ENCODE data around the gene ELAVL1. TPM values are rescaled to one million over a fixed set of nuclear protein-coding genes. Genes with fewer than 3 reads are reported as not detected.
"Not testable (repeated sequence)": the region's sequence is repeated elsewhere in the genome, so short reads cannot be mapped to it uniquely, and the experiment has no call there.

ELAVL1 gene
- polyA plus RNA-seq, 1 donor from 2014 or later = 19.1 TPM

DNA sequence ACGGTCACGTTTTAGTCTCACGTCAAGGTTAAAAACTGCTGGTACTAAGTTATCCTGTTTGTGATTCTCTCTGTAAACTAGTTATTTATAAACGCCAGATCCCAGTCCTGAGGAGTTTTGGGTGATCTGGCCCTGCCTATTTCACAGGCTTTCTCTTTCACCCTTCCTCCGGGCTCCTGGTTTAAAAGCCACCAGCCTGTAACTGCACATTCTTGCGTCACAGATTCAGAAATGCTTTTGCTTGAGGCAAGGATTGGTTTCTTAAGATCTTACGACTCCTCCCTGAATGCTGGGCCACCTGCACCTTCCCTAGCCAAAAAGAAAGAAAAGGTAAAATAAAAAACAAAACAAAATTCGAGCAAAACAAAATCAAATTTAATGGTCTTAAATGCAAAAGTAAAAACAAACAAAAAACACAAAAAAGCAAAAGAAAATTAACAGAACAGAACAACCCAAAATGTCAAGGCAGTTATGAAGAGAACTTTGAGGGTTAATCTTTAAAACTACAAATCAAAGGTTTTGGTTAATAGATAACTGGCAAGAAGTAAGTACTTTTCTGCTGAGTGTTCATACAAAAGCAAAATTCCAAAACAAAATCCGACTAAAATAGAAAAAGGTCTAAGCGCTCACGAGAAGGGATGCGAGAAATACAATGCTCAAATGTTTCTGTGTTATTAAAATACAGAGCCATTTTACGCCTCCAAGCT, 43.4 kb downstream of the ELAVL1 start:
- H3K27ac ChIP-seq (ENCODE audit: low read length) = no peak overlapping the region
- TF ChIP-seq, protein P1, sequence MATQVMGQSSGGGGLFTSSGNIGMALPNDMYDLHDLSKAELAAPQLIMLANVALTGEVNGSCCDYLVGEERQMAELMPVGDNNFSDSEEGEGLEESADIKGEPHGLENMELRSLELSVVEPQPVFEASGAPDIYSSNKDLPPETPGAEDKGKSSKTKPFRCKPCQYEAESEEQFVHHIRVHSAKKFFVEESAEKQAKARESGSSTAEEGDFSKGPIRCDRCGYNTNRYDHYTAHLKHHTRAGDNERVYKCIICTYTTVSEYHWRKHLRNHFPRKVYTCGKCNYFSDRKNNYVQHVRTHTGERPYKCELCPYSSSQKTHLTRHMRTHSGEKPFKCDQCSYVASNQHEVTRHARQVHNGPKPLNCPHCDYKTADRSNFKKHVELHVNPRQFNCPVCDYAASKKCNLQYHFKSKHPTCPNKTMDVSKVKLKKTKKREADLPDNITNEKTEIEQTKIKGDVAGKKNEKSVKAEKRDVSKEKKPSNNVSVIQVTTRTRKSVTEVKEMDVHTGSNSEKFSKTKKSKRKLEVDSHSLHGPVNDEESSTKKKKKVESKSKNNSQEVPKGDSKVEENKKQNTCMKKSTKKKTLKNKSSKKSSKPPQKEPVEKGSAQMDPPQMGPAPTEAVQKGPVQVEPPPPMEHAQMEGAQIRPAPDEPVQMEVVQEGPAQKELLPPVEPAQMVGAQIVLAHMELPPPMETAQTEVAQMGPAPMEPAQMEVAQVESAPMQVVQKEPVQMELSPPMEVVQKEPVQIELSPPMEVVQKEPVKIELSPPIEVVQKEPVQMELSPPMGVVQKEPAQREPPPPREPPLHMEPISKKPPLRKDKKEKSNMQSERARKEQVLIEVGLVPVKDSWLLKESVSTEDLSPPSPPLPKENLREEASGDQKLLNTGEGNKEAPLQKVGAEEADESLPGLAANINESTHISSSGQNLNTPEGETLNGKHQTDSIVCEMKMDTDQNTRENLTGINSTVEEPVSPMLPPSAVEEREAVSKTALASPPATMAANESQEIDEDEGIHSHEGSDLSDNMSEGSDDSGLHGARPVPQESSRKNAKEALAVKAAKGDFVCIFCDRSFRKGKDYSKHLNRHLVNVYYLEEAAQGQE (IDR thresholded peaks at IDR 0.05; ENCODE audit: borderline replicate concordance) = no peak
- TF ChIP-seq EP300 (conservative IDR thresholded peaks at IDR 0.05; ENCODE audit: poor library complexity, severe bottlenecking) (no peak), MXI1 (conservative IDR thresholded peaks at IDR 0.05; ENCODE audit: poor library complexity, severe bottlenecking) (no peak), POLR2AphosphoS5 (IDR thresholded peaks at IDR 0.05) (no peak)

DNA sequence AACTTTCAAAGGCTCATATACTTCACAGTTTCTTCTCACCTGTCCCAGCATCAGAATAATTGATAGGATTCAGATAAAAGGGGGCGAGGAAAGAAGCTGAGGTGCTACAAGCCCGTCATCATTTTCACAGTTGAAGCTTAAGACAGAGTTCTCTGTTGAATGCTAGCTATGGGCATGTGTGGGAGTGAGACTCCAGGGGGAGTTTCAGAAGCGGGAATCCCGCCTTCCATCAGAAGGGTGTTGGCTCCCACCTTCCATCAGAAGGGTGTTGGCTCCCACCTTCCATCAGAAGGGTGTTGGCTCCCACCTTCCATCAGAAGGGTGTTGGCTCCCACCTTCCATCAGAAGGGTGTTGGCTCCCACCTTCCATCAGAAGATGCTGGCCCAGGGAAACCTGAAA, 44.4 kb downstream of the ELAVL1 start:
- H3K9ac ChIP-seq (ENCODE audit: low read length); H3K27ac ChIP-seq (ENCODE audit: low read length); H2AFZ ChIP-seq (ENCODE audit: low read depth, low read length); H3K79me2 ChIP-seq (replicated peaks; ENCODE audit: insufficient read depth, low read length); H3K36me3 ChIP-seq (ENCODE audit: insufficient read depth, low read length); H3K9me3 ChIP-seq (ENCODE audit: low read length); H3K9me2 ChIP-seq (ENCODE audit: insufficient read depth, low read length); H3K27me3 ChIP-seq (ENCODE audit: insufficient read depth, low read depth, low read length); H3K4me2 ChIP-seq (ENCODE audit: low read length); H4K20me1 ChIP-seq (ENCODE audit: insufficient read depth); H3F3A ChIP-seq (ENCODE audit: insufficient read depth, low read length, poor library complexity, severe bottlenecking); H3K4me3 ChIP-seq (ENCODE audit: low read length): not testable (repeated sequence)

More for the DNA sequence above, 43.4 kb downstream of the ELAVL1 start:
- H3K36me3 ChIP-seq (ENCODE audit: insufficient read depth, low read length) = no peaks in the 10 kb centered on the region
- no peaks in the 10 kb centered on the region for H3K9me3 ChIP-seq (ENCODE audit: low read length)
- H3K9me2 ChIP-seq (ENCODE audit: insufficient read depth, low read length) = no peaks in the 10 kb centered on the region
- H3F3A ChIP-seq (ENCODE audit: insufficient read depth, low read length, poor library complexity, severe bottlenecking) = no peaks in the 10 kb centered on the region
- no peaks in the 10 kb centered on the region for H4K20me1 ChIP-seq (ENCODE audit: insufficient read depth)
- no peaks in the 10 kb centered on the region for H3K27me3 ChIP-seq (ENCODE audit: insufficient read depth, low read depth, low read length)
- H2AFZ ChIP-seq (ENCODE audit: low read depth, low read length) = no peak overlapping the region
- no peaks in the 10 kb centered on the region for H3K79me2 ChIP-seq (replicated peaks; ENCODE audit: insufficient read depth, low read length)
- no peak overlapping the region for H3K4me2 ChIP-seq (ENCODE audit: low read length)
- no peak overlapping the region for H3K9ac ChIP-seq (ENCODE audit: low read length)
- H3K4me3 ChIP-seq (ENCODE audit: low read length) = no peak overlapping the region

DNA sequence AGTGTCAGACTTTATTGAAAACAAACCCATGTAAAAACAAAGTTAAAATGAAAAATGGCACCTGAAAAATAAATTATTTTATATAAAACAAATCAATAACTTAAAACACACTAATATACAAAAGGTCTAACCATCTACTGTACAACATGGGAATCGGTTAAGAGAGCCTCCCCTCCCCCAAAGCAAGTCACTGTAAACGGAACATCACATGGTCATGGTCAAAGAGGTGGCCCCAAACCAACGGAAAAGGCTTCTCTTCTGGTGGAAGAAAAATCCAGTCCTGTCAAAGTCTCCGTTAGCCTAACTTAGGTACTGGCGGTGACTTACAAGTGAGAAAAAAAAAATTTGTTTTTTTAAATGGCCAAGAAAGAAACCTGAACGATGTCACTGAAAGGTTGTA, 46.2 kb downstream of the ELAVL1 start:
- TF ChIP-seq POLR2AphosphoS5 (IDR thresholded peaks at IDR 0.05) = no peak
- TF ChIP-seq TAF1 (IDR thresholded peaks at IDR 0.05; ENCODE audit: low read depth) = no peak
- no peak for TF ChIP-seq EP300 (conservative IDR thresholded peaks at IDR 0.05; ENCODE audit: poor library complexity, severe bottlenecking)
- TF ChIP-seq SMC3 (conservative IDR thresholded peaks at IDR 0.05; ENCODE audit: poor library complexity) = no peak
- no peak for TF ChIP-seq MXI1 (conservative IDR thresholded peaks at IDR 0.05; ENCODE audit: poor library complexity, severe bottlenecking)
- no peak for TF ChIP-seq EZH2 (IDR thresholded peaks at IDR 0.05; ENCODE audit: borderline replicate concordance, insufficient read depth, low read length, poor library complexity, severe bottlenecking)
- TF ChIP-seq, protein P1 (IDR thresholded peaks at IDR 0.05; ENCODE audit: borderline replicate concordance) = no peak
- TF ChIP-seq, protein P2, sequence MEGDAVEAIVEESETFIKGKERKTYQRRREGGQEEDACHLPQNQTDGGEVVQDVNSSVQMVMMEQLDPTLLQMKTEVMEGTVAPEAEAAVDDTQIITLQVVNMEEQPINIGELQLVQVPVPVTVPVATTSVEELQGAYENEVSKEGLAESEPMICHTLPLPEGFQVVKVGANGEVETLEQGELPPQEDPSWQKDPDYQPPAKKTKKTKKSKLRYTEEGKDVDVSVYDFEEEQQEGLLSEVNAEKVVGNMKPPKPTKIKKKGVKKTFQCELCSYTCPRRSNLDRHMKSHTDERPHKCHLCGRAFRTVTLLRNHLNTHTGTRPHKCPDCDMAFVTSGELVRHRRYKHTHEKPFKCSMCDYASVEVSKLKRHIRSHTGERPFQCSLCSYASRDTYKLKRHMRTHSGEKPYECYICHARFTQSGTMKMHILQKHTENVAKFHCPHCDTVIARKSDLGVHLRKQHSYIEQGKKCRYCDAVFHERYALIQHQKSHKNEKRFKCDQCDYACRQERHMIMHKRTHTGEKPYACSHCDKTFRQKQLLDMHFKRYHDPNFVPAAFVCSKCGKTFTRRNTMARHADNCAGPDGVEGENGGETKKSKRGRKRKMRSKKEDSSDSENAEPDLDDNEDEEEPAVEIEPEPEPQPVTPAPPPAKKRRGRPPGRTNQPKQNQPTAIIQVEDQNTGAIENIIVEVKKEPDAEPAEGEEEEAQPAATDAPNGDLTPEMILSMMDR (IDR thresholded peaks at IDR 0.05; ENCODE audit: poor library complexity, severe bottlenecking) = no peak
- no peak for TF ChIP-seq RAD21 (conservative IDR thresholded peaks at IDR 0.05)
- H3K4me3 ChIP-seq (ENCODE audit: low read length) = no peak overlapping the region
- H3K9ac ChIP-seq (ENCODE audit: low read length) = no peak overlapping the region
- H3K9me2 ChIP-seq (ENCODE audit: insufficient read depth, low read length) = no peaks in the 10 kb centered on the region
- no peaks in the 10 kb centered on the region for H3F3A ChIP-seq (ENCODE audit: insufficient read depth, low read length, poor library complexity, severe bottlenecking)
- H3K4me2 ChIP-seq (ENCODE audit: low read length) = no peak overlapping the region
- H3K79me2 ChIP-seq (replicated peaks; ENCODE audit: insufficient read depth, low read length) = no peaks in the 10 kb centered on the region
- H3K27me3 ChIP-seq (ENCODE audit: insufficient read depth, low read depth, low read length) = no peaks in the 10 kb centered on the region
- no peak overlapping the region for H3K27ac ChIP-seq (ENCODE audit: low read length)
- H3K9me3 ChIP-seq (ENCODE audit: low read length) = no peaks in the 10 kb centered on the region
- H2AFZ ChIP-seq (ENCODE audit: low read depth, low read length) = no peak overlapping the region
- no peaks in the 10 kb centered on the region for H4K20me1 ChIP-seq (ENCODE audit: insufficient read depth)
- H3K36me3 ChIP-seq (ENCODE audit: insufficient read depth, low read length) = no peaks in the 10 kb centered on the region

All from neural cell (in vitro differentiated cells).